ENCODE results near the gene NKRF.

NKRF gene

DNA sequence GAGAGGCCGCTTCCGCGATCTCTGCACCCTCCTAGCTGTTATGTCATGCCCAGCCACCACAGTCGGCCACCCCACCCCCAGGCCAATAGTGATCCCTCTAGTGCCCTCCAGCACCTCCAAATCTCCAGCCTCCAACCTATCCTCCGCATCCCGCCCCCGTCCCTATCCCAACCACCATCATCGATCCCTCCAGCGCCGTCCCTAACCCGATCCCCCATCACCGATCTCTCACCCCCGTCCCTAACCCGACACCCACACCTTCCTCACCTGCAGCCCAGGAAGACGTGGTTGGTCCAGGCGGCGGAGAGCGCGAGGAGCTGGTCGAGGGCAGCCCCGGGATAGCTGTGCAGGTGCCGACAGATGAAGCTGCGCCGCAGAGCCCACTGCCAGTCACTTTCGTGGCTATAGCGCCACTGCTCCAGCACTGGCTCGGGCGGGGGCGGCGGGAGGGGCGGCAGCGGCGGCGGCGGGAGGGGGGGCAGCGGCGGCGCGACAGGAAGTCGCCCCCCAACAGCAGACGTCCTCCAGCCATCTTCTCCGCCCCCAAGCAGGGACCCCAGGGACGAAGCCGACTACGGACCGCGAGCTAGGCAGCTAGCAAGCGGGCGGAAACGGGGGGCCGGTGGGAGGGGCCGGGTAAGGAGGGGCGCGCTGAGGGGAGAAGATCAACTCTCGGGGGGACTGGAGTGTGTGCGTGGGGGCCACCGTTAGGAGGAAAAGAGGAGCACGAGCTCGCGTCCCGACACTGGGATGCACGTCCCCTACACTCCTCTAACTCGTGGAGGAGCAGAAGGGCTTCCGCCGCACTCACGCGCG, 552 bp downstream of the NKRF start:
- TF ChIP-seq, protein P1, sequence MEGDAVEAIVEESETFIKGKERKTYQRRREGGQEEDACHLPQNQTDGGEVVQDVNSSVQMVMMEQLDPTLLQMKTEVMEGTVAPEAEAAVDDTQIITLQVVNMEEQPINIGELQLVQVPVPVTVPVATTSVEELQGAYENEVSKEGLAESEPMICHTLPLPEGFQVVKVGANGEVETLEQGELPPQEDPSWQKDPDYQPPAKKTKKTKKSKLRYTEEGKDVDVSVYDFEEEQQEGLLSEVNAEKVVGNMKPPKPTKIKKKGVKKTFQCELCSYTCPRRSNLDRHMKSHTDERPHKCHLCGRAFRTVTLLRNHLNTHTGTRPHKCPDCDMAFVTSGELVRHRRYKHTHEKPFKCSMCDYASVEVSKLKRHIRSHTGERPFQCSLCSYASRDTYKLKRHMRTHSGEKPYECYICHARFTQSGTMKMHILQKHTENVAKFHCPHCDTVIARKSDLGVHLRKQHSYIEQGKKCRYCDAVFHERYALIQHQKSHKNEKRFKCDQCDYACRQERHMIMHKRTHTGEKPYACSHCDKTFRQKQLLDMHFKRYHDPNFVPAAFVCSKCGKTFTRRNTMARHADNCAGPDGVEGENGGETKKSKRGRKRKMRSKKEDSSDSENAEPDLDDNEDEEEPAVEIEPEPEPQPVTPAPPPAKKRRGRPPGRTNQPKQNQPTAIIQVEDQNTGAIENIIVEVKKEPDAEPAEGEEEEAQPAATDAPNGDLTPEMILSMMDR (IDR thresholded peaks at IDR 0.05; ENCODE audit: low read depth, low read length), result no peak
- no peak for DNase-seq (ENCODE audit: extremely low read depth, low read depth)

DNA sequence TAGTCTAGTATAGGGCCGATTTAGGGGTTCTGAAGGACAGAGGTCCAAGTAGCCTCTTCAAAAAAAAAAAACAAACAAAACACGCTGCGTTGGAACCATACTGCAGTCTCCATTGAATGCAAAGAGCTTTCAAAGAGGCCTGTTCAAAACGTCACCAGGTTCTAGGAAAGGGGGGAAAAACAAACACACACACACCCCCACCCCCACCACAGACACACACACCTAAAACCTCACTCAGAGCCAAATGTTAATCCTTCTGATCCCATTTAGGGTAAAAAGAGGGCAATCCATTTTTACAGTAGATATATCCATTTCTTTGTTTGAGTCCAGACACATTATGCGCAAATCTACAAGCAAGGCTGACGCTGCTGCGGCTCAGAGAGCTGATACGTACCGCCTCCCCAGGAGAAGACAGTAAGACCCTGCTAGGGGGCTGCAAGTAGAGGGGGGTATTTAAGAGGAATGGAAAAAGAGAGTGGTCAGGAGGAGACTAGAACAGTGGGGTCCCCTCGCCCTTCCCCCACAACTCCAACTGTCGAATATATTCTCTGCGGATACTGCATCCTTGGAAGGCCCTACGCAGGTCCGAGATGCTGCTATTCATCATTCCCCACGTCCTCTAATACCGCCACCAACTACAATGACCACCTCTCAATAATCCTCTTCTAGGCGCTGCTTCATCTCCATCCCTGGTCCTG, 1.3 kb downstream of the NKRF start:
- TF ChIP-seq, protein P1 (IDR thresholded peaks at IDR 0.05; ENCODE audit: low read depth, low read length), result no peak

DNA sequence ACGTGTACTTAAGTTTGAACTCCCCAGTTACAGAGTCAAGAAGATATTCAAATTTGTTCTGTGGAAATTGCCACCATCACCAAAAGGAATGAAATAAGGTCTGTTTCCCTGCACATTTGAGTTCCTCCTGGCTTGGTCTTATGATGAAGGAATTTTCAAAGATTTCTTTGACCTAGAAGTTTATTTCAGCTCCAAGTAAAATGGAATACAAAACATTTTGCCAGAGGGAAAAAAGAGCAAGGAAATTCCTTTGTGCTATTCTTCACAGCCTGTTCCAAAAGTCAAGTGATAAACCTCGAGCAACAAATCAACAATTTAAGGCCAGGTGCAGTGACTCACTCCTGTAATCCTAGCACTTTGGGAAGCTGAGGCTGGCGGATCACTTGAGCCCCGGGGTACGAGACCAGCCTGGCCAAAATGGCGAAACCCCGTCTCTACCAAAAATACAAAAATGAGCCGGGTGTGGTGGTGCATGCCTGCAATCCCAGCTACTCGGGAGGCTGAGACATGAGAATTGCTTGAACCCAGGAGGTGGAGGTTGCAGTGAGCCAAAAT, 3.4 kb downstream of the NKRF start:
- TF ChIP-seq, protein P1 (IDR thresholded peaks at IDR 0.05; ENCODE audit: low read depth, low read length), result no peak
- no peak for DNase-seq (ENCODE audit: extremely low read depth, low read depth)

More for the DNA sequence above, 1.3 kb downstream of the NKRF start:
- DNase-seq (ENCODE audit: extremely low read depth, low read depth), result no peak

DNA sequence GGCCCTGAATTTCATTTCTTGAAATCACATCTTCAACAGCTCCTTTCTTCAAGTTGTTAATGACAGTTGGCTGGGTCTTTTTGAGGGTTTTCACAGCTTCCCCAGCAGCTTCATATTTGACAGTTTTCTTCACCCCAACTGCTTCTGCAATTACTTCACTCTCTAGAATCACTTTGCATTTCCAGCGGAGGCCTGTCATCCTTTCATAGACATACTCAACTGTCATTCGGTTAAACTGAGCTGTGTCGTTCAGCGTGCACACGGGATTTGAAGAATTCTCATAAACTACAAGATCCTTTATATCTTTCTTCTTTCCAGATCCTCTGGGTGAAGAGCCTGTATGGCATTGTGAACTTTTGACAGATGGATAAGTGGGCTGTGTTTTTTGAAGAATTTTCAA, 16.4 kb downstream of the NKRF start:
- no peak for DNase-seq (ENCODE audit: extremely low read depth, low read depth)
- TF ChIP-seq, protein P1 (IDR thresholded peaks at IDR 0.05; ENCODE audit: low read depth, low read length), result no peak

DNA sequence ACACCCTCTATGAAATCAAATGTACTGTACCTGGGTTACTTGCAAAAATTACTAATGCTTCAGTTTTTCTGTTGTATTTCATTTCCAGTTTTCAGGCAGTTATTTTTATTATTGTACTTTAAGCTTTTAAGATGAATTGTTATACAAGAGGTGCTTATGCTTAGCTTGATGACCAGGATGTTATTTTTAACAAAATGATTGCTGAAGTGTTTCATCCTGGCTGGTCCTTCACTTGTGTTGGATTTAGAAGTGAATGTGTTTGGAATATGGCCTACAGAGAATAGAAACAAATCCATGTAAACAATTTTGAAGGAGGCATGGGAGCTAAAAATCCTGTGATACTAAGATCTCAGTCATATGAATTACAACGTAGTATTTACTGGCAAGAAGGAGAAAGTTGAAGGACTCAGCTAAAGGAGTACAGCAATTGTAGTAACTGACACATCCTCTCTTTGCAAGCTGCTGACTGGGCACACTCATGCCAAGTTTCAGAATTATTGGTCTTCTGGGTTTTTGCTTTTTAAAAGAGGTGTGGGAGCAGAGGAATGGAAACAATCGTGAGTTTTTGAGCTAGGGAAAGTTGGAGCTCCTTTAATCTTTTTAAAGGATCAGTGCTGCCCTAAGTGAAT, 22.7 kb downstream of the NKRF start:
- DNase-seq (ENCODE audit: extremely low read depth, low read depth), result no peak
- TF ChIP-seq, protein P1 (IDR thresholded peaks at IDR 0.05; ENCODE audit: low read depth, low read length), result no peak

DNA sequence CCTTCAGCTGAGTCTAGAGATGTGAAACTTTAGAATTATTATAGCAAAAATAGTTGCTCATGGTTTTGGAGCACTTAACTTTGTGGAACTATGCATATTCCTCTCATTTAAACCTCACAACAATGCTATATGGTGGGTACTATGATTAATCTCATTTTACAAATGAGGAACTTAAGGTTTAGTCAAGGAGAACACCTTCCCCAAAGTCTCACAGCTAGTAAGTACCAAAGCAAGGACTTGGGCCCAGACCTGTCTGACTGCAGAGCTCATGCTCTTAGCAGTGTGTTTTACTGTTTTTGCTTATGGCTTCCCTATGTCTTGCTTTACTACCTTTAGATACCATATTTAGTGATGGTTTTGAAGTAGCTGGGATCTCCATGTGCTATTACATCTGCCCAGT, 26.8 kb downstream of the NKRF start:
- TF ChIP-seq, protein P1 (IDR thresholded peaks at IDR 0.05; ENCODE audit: low read depth, low read length), result no peak
- no peak for DNase-seq (ENCODE audit: extremely low read depth, low read depth)

Data from AG09319 (cell line).